ENCODE measurements around the gene ANKS1B.
"Not testable (repeated sequence)": the region's sequence is repeated elsewhere in the genome, so short reads cannot be mapped to it uniquely, and the experiment has no call there.

The ANKS1B gene

DNA sequence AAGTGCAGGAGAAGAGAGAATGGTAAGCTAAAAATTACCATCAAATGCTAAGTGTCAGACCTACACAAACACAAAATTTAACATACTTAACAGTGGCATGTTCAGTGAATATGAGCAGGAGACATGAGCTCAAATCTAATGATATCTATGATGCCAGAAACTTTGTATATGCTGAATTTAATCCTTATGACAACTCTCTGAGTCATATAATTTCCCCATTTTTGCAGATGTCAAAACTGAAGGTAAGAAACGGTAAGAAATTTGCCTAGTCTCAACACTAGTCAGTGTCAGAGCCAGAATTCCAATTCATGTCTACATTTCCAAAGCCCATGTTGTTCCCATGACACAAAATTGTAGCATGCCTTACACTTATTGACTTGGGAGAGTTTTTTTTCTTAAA, 963.9 kb downstream of the ANKS1B start:
- DNase-seq (ENCODE audit: low read depth, low spot score): no peak

DNA sequence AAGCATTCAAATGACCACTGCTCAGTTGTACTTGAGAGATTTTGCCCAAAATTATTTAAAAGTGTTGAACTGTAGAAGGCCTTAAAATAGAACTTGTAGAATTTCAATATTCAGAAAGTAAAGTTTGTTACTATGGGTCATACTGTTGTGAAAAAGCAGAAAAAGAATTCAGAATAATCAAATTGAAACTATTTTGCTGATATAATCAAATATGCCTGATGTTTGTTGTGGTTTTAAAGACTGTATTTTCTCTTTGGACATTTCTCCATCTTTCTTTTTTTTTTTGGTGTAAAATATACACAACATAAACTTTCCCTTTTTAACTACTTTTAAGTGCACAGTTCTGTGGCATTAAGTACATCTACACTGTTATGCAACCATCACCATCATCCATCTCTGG, 964.9 kb downstream of the ANKS1B start:
- no peak for DNase-seq (ENCODE audit: low read depth, low spot score)

DNA sequence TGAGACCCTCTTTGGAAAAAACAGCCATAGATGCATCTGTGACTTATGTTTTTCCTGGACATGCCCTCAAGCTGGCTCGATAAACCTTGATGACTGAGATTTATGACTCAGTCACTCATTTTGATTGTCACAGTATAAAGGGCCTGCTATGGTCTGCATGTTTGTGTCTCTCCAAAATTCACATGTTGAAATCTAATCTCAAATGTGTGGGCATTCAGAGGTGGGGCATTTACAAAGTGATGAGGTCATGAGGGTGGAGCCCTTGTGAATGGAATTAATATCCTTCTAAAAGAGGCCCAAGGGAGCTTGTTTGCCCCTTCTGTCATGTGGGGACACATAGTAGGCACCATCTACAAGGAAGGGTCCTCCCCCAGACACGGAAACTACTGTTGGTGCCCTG, 966.8 kb downstream of the ANKS1B start:
- no peak for DNase-seq (ENCODE audit: low read depth, low spot score)

DNA sequence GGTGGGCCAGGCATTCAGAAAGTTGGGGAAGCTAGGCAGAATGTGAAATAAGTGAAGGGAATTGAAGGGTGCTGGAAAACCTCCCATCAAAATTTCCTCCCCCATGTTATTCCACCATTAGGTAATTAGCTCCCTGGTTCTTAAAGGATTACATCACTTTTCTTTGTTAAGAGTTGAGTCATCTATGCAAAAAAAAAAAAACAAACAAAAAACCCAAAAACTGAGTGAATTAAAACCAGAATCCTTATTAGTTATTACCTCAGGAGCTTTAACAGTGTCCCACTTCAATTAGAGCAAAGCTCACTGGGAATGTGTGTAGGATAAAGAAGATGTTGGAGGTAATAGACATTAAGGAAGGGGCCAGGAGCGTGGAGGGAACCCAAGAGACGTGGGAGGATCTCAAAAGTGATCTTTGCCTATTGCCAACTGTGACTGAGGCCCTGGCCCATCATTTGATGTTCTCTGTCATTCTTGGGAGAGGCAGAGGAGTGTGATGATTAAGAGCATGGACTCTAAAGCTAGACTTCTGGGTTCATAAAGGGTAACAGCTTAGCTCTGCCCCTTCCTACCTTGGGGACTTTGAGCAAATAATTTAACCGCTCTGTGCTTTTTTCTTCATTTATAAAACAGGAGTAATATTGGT, 975.0 kb downstream of the ANKS1B start:
- no peak for DNase-seq (ENCODE audit: low read depth, low spot score)

DNA sequence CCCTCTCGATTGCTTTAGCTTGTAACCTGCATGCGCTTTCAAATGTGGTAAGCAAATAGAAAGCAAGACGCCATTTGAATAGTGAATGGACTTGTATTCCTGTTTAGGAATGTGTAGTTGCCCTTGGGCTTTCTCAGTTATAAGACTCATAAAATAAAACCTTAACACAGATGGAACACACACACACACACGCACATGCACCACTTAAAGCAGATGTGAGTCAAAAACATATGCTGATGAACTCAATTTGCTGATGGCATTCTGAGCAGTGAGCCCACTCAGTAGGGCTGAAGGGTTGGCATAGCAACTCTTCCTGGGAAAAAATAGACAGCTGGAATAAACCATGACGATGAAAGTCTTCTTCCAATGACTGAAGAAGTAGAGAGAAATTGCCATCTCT, 979.1 kb downstream of the ANKS1B start:
- no peak for DNase-seq (ENCODE audit: low read depth, low spot score)

DNA sequence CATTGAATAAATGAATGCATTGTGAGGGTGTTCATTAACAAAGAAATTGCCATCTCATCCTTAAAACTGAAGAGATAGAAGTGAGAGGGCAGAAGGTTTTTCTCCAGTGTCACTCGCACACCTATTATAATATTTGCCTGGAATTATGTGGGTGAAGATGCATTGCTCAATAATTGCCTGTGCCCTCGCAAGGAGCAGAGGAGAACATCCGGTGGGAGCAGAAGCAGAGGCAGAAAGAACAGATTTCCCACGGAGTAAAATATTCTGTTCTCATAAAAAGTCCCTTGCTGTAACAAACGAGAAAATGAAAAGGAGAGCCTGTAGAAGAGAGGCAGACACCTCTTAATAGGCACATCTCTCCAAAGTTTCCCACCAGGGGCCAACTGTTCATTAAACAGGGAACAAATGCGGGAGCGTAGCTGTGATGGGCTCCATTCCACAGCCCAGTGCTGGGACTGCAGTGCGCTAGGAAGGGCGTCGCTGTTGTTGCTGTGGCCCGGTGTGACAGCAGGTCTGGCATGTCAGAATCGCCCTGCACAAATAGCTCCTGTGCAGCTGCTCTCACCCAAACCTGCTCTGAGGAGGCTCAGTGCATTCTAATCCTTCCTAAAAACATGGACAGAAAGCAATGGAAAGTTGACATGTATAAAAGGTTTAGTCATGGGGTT, 979.8 kb downstream of the ANKS1B start:
- no peak for DNase-seq (ENCODE audit: low read depth, low spot score)

DNA sequence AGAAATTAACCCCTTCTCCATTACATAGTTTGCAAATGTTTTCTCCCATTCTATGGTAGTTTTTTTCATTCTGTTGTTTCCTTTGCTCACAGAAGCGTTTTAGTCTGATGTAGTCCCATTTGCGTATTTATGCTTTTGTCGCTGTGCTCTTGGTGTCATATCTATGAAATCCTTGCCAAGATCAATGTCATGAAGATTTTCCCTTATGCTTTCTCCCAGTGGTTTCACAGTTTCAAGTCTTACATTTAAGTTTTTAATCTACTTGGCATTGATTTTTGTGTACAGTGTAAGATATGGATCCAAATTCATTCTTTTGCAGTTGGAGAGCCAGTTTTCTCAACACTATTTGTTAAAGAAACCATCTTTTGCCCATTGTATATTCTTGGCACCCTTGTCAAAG, 982.0 kb downstream of the ANKS1B start:
- DNase-seq (ENCODE audit: low read depth, low spot score): no peak

DNA sequence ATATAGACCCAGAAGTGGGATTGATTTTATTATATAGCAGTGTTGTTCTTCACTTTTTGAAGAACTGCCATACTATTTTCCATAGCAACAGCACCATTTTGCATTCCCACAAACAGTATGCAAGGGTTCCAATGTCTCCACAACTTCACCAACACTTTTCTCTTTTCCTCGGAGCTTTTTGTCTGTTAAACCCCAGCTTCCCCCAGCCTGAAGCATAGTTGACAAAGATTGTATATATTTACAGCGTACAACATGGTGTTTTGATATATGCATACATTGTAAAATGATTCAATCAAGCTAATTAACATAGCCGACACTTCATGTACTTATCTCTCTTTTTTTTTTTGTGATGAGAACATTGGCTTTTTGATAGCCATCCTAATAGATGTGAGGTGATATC, 982.6 kb downstream of the ANKS1B start:
- no peak for DNase-seq (ENCODE audit: low read depth, low spot score)

DNA sequence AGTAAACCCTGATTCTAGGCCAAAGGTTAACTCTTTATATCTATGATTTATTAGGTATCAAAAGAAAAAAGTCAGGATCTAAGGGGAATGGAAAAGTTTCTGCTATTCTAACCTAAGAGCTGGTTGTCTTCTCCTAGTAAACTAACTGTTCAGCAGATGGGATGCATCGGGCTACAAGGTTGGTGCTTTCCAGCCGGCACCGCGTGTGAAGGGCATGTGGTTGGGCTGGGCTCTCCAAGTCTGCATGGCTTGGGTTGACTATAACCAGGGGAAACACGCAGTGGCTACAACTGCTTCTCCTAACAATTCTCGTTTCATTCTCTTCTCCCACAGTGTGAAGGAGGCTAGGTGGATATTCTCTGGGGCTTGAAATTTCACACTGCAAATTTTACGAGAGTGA, 985.2 kb downstream of the ANKS1B start:
- DNase-seq (ENCODE audit: low read depth, low spot score): no peak

DNA sequence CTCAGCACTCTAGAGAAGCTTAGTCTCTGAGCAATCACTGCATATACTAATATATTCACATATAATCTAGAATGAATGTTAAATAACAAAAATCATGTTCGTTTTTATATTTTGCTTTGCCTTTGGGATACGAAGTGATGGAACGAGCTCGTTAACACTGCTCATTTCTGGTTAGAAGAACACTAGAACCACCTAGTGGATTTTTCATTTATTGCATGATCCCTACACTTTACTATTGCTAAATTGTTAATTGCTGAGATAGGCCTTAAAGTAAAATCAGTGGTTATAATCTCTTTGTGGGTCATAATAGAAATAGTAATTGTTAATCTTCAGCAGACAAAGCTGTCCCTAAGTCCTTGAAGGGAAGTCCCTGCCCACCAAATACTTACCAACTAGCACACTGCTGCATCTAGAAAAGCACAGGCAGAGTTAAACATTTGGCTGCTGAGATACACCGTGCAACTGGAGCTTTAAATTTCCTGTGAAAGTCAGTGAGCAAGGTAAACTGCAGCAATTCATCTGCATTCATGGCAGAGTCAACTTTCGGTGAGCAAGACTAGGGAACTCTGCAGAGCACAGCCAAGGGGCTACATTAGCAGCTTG, 985.9 kb downstream of the ANKS1B start:
- DNase-seq (ENCODE audit: low read depth, low spot score): no peak

DNA sequence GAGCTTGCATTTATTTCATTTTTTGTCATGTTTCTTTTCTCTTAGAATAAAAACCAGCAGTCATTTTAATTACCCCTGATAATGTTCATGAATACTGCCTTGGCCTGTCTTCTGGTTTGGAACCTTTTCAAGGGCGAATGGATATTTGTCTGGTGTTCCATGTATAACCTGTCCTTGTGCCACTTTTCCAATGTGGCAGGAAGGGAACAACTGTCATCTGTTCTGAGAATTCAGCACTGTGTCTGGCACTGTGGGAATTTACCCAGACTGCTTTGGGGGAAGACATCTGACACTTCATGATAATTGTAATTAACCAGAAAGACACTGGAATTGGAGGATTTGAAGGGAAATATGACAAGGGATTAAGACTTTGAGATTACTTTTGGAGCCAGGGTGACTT, 986.8 kb downstream of the ANKS1B start:
- no peak for DNase-seq (ENCODE audit: low read depth, low spot score)

DNA sequence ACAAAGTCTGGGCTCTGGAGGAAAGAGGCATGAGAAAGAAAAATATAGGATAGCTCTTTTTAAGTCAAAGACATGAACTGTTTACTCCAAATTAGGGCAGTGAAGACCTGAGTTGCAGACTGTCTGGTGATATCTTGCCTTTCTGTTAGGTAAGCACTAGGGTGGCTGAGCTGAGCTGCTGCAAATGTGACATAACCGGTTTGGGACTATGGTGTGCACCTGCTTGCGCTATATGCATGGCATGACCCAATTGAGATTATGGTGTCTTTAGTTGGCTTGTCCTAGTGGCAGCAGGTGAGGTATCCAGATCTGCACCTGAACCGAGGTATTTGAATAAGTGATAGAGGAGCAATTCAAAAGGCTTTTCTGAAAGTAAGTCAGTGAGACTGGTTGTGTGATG, 994.1 kb downstream of the ANKS1B start:
- DNase-seq (ENCODE audit: low read depth, low spot score): no peak

DNA sequence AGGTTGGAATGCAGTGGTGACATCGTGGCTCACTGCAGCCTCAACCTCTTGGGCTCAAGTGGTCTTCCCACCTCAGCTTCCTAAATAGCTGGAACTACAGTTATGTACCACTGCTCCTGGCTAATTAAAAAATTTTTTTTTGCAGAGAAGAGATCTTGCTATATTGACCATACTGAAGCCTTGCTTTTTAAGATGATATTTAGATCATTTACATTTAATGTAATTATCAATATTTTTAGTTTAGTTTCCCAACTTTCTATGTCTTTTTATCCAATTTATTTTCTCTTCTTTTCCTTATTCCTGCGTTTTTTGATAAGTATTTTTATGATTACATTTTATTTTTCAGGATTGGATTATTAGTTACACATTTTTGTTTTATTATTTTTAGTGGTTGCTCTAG, 999.6 kb downstream of the ANKS1B start:
- no peak for DNase-seq (ENCODE audit: low read depth, low spot score)

DNA sequence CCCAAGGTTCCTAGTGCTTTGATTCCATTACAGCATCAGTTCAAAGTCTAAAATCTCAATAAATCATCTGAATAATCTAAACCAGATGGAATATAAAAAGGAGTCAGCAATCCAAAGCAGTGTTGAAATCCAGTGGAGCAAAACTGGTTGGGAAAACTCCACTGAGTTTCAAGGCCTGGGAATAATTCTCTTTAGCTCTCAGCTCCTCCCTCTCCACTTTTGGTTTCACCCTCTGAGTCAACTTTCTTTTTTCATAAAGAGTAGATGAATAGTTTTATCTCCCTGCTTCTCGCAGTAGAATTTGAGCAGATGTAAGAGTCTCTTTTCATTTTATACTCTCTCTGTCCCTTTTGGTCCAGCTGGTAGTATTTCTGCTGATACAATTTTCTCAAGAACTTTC, 1001.1 kb downstream of the ANKS1B start:
- DNase-seq (ENCODE audit: low read depth, low spot score): no peak

DNA sequence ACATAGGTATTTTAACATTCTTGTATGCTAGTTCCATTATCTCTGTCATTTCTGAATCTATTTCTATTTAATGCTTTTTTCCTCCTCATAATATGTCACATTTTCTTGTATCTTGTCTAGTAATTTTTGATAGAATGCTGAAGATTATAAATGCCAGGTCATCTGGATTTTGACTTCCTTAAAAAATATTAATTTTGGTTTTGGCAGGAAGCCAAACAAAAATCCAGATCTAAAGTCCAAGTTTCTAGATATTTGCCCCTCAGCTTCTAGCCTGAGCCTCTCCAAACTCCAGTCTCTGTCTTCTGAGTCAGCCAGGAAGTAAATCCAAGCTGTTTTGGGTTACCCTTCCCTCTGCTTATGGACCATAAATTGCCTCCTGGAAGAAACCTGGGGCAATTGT, 1004.2 kb downstream of the ANKS1B start:
- no peak for DNase-seq (ENCODE audit: low read depth, low spot score)

DNA sequence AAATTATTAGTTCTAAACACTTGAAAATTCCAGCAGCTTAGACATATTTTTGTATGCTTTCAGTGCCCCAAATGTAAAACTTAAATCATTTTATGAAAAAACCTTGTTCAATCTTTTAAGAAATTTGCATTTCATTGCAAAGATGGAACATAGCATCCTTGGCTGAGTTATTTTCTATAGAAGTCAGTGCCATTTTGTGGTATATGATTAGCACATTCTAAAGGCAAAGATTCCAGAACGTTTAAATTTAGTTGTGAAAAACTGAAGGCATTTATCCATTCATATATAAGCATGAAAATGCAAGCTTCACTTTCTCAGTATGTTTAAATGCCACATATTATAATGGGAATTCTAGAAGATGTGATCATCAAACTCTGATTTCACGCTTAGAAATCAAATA, 1007.5 kb downstream of the ANKS1B start:
- DNase-seq (ENCODE audit: low read depth, low spot score): no peak

DNA sequence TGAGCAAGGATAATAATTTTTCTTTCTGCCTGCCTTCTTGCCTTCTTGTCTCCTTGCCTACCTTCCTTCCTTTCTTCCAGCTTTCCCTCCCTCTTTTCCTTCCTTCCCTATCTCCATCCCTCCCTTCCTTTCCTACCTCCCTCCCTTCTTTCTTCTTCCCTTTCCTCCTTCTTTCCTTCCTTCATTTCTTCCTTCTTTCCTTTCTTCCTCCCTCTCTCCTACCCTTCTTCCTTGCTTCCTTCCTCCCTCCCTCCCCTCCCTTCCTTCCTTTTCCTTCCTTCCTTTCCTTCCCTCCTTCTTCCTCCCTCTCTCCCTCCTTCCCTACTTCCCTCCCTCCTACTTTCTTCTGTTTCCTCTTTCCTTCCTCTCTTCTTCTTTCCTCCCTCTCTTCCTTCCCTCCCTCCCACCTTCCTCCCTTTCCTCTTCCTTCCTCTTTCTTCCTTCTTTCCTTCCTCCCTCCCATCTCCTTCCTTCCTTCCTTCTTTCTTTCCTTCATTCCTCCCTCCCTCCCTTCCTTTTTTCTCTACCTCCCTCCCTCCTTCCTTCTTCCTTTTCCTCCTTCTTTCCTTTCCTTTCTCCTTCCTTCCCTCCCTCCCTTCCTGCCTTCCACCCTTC, 1009.9 kb downstream of the ANKS1B start:
- no peak for DNase-seq (ENCODE audit: low read depth, low spot score)

DNA sequence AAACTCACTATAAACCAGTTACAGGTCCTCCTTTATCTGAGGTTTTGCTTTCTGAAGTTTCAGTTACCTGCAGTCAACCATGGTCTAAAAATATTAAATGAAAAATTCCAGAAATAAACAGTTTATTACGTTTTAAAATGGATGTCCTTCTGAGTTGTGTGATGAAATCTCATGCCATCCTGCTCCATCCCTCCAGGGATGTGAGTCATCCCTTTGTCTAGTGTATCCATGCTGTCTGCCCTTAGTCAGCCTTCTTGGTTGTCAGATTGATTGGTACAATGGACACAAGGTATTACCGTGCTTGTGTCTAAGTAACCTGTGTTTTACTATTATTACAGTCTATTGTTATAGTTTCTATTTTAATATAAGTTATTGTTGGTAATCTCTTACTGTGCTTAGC, 1011.3 kb downstream of the ANKS1B start:
- no peak for DNase-seq (ENCODE audit: low read depth, low spot score)

DNA sequence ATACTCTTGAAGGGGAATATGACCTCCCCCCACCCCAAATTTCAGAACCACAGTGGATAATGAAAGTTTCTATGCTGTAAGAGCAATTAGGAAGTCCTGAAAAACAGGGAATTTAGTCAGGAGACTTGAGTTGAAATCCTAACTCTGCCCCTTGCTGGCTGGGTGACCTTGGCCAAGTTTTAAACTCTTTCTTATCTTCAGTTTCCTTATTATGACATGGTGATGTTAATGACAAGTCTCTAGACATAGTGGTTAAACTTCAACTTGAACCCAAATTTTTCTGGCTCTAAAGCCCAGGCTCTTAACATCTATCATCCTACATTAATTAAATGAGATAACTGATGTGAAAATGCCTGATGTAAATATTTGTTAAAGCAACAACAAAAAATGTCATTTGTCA, 1013.8 kb downstream of the ANKS1B start:
- no peak for DNase-seq (ENCODE audit: low read depth, low spot score)

DNA sequence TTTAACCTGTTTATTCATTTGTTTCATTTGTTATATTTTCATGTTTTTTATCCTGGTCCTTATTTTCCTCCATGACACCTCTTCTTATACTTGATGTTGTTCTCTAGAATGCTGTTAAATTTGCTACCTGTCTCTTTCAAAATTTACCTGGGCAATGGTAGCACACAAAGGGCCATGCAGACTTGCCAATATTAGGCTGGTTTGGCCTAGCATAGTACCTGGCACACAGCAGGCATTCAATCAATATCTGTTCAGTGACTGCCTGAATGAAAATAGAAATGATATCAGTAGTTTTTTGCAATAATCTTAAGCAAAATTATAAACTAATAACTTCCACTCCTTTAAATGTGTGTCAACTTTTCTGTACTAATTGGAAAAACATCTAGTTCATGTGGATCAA, 1014.5 kb downstream of the ANKS1B start:
- DNase-seq (ENCODE audit: low read depth, low spot score): no peak

DNA sequence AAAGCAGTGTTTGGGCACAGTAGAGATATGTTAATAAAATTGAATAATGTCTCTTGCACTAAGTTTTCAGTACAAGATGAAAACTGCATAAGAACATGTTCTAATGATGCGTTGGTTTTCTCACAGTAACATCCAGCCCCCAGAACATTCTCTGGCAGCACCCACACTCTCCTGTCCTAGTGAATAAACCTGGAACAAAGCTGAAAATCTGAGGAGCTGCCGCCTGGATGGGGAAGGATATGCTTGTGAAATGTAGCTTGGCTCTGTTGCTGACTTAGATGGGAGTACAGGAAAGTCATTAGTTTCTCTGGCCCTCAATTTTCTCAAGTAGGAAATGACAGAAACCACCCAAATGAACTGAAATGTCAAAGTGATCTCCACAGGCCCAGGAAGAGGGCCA, 1015.8 kb downstream of the ANKS1B start:
- DNase-seq (ENCODE audit: low read depth, low spot score): no peak

DNA sequence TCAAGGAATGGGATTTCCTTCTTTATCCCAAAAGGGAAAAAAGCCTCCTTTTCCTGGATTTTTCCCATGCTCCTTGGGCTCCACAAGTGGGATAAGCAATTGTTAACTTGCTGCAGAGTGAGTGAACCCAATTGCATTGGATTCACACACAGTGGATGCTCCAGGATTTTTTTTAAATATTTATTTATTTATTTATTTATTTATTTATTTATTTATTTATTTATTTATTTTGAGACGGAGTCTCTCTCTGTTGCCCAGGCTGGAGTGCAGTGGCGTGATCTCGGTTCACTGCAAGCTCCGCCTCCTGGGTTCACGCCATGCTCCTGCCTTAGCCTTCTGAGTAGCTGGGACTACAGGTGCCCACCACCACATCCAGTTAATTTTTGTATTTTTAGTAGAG, 1027.6 kb downstream of the ANKS1B start:
- DNase-seq (ENCODE audit: low read depth, low spot score): not testable (repeated sequence)

DNA sequence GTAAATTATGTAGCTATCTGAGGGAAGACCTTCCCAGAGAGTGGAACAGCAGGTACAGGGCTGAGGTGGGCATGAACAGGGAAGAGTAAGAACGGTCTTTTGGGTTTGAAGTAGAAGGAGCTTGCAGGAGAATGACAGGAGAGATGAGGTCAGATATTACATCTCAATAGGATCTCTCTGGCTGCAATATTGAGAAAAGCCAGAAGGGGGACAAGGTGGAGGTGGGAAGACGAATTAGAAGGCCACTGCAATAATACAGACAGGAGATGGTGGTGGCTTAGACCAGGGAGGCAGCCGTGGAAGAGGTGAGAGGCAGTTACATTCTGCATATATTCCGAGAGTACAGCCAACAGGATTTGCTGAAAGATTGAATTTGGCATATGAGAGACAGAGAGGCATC, 1029.5 kb downstream of the ANKS1B start:
- no peak for DNase-seq (ENCODE audit: low read depth, low spot score)

Measured in smooth muscle cell of the brain vasculature (primary cell).